ENCODE data around the gene GRAMD4. TPM values are rescaled to one million over a fixed set of nuclear protein-coding genes. Genes with fewer than 3 reads are reported as not detected.

Gene GRAMD4
- total RNA-seq, 1 experiment from 2014 or later: 23.4 TPM

GRCh38 chr22:46606886-46607285 is 13.3 kb upstream of the GRAMD4 start:
- no peak for DNase-seq
- ChIA-PET POLR2A (no interaction called here), CTCF (no interaction called here)
- no peak overlapping the region for H3K4me3 Mint-ChIP-seq (ENCODE audit: unreplicated experiment)
- H3K36me3 Mint-ChIP-seq (ENCODE audit: insufficient read depth, unreplicated experiment): no peaks in the 10 kb centered on the region
- no peak for TF ChIP-seq CTCF (IDR thresholded peaks at IDR 0.05; ENCODE audit: insufficient read depth in 1 of 2, low read depth in 1 of 2, low read length in 1 of 2, severe bottlenecking in 1 of 2, unreplicated experiment in 1 of 2)
- Histone ChIP-seq H3K4me1 (peaks cover 5% of the 10 kb centered on the region), H3K27me3 (replicated peaks; ENCODE audit: control insufficient read depth, insufficient read depth, low read length) (no peaks in the 10 kb centered on the region), H3K4me3 (ENCODE audit: low read depth, low read length) (no peak overlapping the region), H3K36me3 (ENCODE audit: control insufficient read depth, insufficient read depth, low read length) (peaks cover 1% of the 10 kb centered on the region; the same call in 1 of the 2 replicates), H3K9me3 (no peaks in the 10 kb centered on the region)
- H3K27ac Mint-ChIP-seq (ENCODE audit: unreplicated experiment): no peak overlapping the region
- no TSS peak for BruUV-seq (replicated peaks)
- H3K27me3 Mint-ChIP-seq (ENCODE audit: insufficient read depth, unreplicated experiment): no peaks in the 10 kb centered on the region
- H3K4me1 Mint-ChIP-seq (ENCODE audit: low read depth, unreplicated experiment): peaks cover 13% of the 10 kb centered on the region
- intact Hi-C loops (cut with micrococcal nuclease; ENCODE audit: unreplicated experiment): no loop called here
- H3K9me3 Mint-ChIP-seq (ENCODE audit: unreplicated experiment): no peaks in the 10 kb centered on the region

GRCh38 chr22:46607483-46608114 is 12.6 kb upstream of the GRAMD4 start:
- no peak for TF ChIP-seq CTCF (IDR thresholded peaks at IDR 0.05; ENCODE audit: insufficient read depth in 1 of 2, low read depth in 1 of 2, low read length in 1 of 2, severe bottlenecking in 1 of 2, unreplicated experiment in 1 of 2)
- no peak overlapping the region for H3K4me3 Mint-ChIP-seq (ENCODE audit: unreplicated experiment)
- H3K27ac Mint-ChIP-seq (ENCODE audit: unreplicated experiment): no peak overlapping the region
- Histone ChIP-seq H3K9me3 (no peaks in the 10 kb centered on the region), H3K4me3 (ENCODE audit: low read depth, low read length) (no peak overlapping the region), H3K4me1 (peaks cover 8% of the 10 kb centered on the region), H3K27me3 (replicated peaks; ENCODE audit: control insufficient read depth, insufficient read depth, low read length) (no peaks in the 10 kb centered on the region), H3K36me3 (ENCODE audit: control insufficient read depth, insufficient read depth, low read length) (no peaks in the 10 kb centered on the region)
- no peaks in the 10 kb centered on the region for H3K27me3 Mint-ChIP-seq (ENCODE audit: insufficient read depth, unreplicated experiment)
- no peak for DNase-seq
- no TSS peak for BruUV-seq (replicated peaks)
- intact Hi-C loops (cut with micrococcal nuclease; ENCODE audit: unreplicated experiment): no loop called here
- POLR2A ChIA-PET: no interaction called here
- H3K9me3 Mint-ChIP-seq (ENCODE audit: unreplicated experiment): no peaks in the 10 kb centered on the region
- H3K4me1 Mint-ChIP-seq (ENCODE audit: low read depth, unreplicated experiment): peaks cover 13% of the 10 kb centered on the region
- CTCF ChIA-PET: no interaction called here
- H3K36me3 Mint-ChIP-seq (ENCODE audit: insufficient read depth, unreplicated experiment): no peaks in the 10 kb centered on the region

- ChIA-PET POLR2A (no interaction called here), CTCF (no interaction called here)
- DNase-seq: no peak
Observed at GRCh38 chr22:46609175-46609690, 11.0 kb upstream of the GRAMD4 start.

More at GRCh38 chr22:46609175-46609690, 11.0 kb upstream of the GRAMD4 start:
- no peaks in the 10 kb centered on the region for H3K36me3 ChIP-seq (ENCODE audit: control insufficient read depth, insufficient read depth, low read length)
- H3K4me1 Mint-ChIP-seq (ENCODE audit: low read depth, unreplicated experiment): peaks cover 14% of the 10 kb centered on the region
- peak overlapping the region; percentile 75 for H3K27ac Mint-ChIP-seq (ENCODE audit: unreplicated experiment)
- BruUV-seq (replicated peaks): no TSS peak
- H3K27me3 ChIP-seq (replicated peaks; ENCODE audit: control insufficient read depth, insufficient read depth, low read length): no peaks in the 10 kb centered on the region
- H3K36me3 Mint-ChIP-seq (ENCODE audit: insufficient read depth, unreplicated experiment): no peaks in the 10 kb centered on the region
- TF ChIP-seq CTCF (IDR thresholded peaks at IDR 0.05; ENCODE audit: insufficient read depth in 1 of 2, low read depth in 1 of 2, low read length in 1 of 2, severe bottlenecking in 1 of 2, unreplicated experiment in 1 of 2): no peak
- intact Hi-C loops (cut with micrococcal nuclease; ENCODE audit: unreplicated experiment): no loop called here
- H3K9me3 ChIP-seq: no peaks in the 10 kb centered on the region
- H3K4me1 ChIP-seq: peaks cover 12% of the 10 kb centered on the region
- no peak overlapping the region for H3K4me3 ChIP-seq (ENCODE audit: low read depth, low read length)
- H3K4me3 Mint-ChIP-seq (ENCODE audit: unreplicated experiment): no peak overlapping the region
- H3K9me3 Mint-ChIP-seq (ENCODE audit: unreplicated experiment): no peaks in the 10 kb centered on the region
- no peaks in the 10 kb centered on the region for H3K27me3 Mint-ChIP-seq (ENCODE audit: insufficient read depth, unreplicated experiment)

Data from Caco-2 (cell line).